PC-3 (cell line): ENCODE results near the gene GPC5. TPM values are rescaled to one million over a fixed set of nuclear protein-coding genes. Genes with fewer than 3 reads are reported as not detected.

ENCODE experiments used
- ATAC-seq: fragments of 200-7000 bp; cut with Tn5 transposase; 2 replicates; pipeline ENCODE4 v1.9.1; 2020; ENCODE audit warnings: mild to moderate bottlenecking, moderate library complexity
- BruUV-seq: library from RNA; stranded (reverse); fragments of 400-500 nt; replicated peaks from 2 replicates; lab custom pipeline; 2021; lab: Mats Ljungman, UMichigan
- CTCF ChIA-PET: fragments of 300-600 bp; sonication (Branson Sonifier 250); formaldehyde crosslinking; loops from one replicate; lab custom pipeline; 2022; ENCODE audit warnings: antibody characterized with exemption; lab: Charles Lee
- POLR2A ChIA-PET: fragments of 300-600 bp; sonication (Branson Sonifier 250); formaldehyde crosslinking; loops from one replicate; lab custom pipeline; 2022; ENCODE audit warnings: antibody characterized with exemption; ENCODE audit not compliant: unreplicated experiment; lab: Charles Lee
- DNase-seq: peaks from one replicate; pipeline ENCODE4 v3.0.0-alpha.2; 2015
- H2AFZ ChIP-seq: fragments of 300-600 bp; sonication (generic); 2 replicates; pipeline ENCODE4 v1.6.0; 2016; ENCODE audit warnings: antibody characterized with exemption, low read length
- H3F3A ChIP-seq: fragments of 300-600 bp; sonication (generic); one replicate; pipeline ENCODE4 v1.6.0; 2017; ENCODE audit warnings: antibody characterized with exemption, low read length, control low read depth, mild to moderate bottlenecking; ENCODE audit not compliant: unreplicated experiment
- H3K27ac ChIP-seq: fragments of 300-600 bp; sonication (generic); 2 replicates; pipeline ENCODE4 v1.5.1; 2016; ENCODE audit warnings: mild to moderate bottlenecking, low read length
- H3K27me3 ChIP-seq: fragments of 300-600 bp; sonication (generic); 2 replicates; pipeline ENCODE4 v1.6.1; 2016; ENCODE audit warnings: low read length, mixed read lengths
- H3K36me3 ChIP-seq: fragments of 300-600 bp; sonication (generic); 2 replicates; pipeline ENCODE4 v1.6.1; 2016; ENCODE audit warnings: low read depth, mixed run types, low read length, mixed read lengths
- H3K4me1 ChIP-seq: fragments of 300-600 bp; sonication (generic); 2 replicates; pipeline ENCODE4 v1.5.1; 2016; ENCODE audit warnings: low read length; ENCODE audit not compliant: insufficient read depth
- H3K4me2 ChIP-seq: fragments of 300-600 bp; sonication (generic); 2 replicates; pipeline ENCODE4 v1.6.0; 2016; ENCODE audit warnings: low read length
- H3K4me3 ChIP-seq: fragments of 300-600 bp; sonication (generic); 2 replicates; pipeline ENCODE4 v1.5.1; 2016; ENCODE audit warnings: mild to moderate bottlenecking, low read length, mixed read lengths
- H3K79me2 ChIP-seq: fragments of 300-600 bp; sonication (generic); 2 replicates; pipeline ENCODE4 v1.6.1; 2017; ENCODE audit warnings: low read length, mixed read lengths
- H3K9ac ChIP-seq: fragments of 300-600 bp; sonication (generic); 2 replicates; pipeline ENCODE4 v1.6.0; 2016; ENCODE audit warnings: mild to moderate bottlenecking, low read length
- H3K9me2 ChIP-seq: fragments of 300-600 bp; sonication (generic); replicated peaks from 2 replicates; pipeline ENCODE4 v1.6.1; 2016; ENCODE audit warnings: mixed run types, low read length, mixed read lengths
- H3K9me3 ChIP-seq: fragments of 300-600 bp; sonication (generic); 2 replicates; pipeline ENCODE4 v1.6.1; 2016; ENCODE audit warnings: low read length, mixed read lengths
- H4K20me1 ChIP-seq: fragments of 300-600 bp; sonication (generic); 2 replicates; pipeline ENCODE4 v1.6.1; 2016; ENCODE audit warnings: low read length, mixed read lengths
- EZH2 ChIP-seq: fragments of 300-600 bp; sonication (generic); IDR thresholded peaks from one replicate; pipeline ENCODE4 v1.6.1; 2017; ENCODE audit warnings: antibody characterized with exemption, mild to moderate bottlenecking, low read length; ENCODE audit not compliant: unreplicated experiment
- EZH2phosphoT487 ChIP-seq: fragments of 300-600 bp; sonication (generic); IDR thresholded peaks from 2 replicates; pipeline ENCODE4 v1.6.1; 2018; ENCODE audit warnings: mild to moderate bottlenecking, antibody characterized with exemption, low read length, borderline replicate concordance
- intact Hi-C: fragments of 100-400 bp; cut with micrococcal nuclease; formaldehyde crosslinking; loops from 2 replicates; pipeline ENCODE4 v1.9.0; 2023
- total RNA-seq: library from RNA; depleted of rRNA; stranded (reverse); fragments of >200 nt; gene quantifications from 2 replicates; pipeline ENCODE4 v1.2.3, GENCODE V29; 2014
- TF ChIP-seq, protein P1 (sequence below): fragments of 300-600 bp; sonication (generic); conservative IDR thresholded peaks from 2 replicates; pipeline ENCODE4 v1.5.1; 2017; ENCODE audit warnings: antibody characterized with exemption, low read depth, mild to moderate bottlenecking, low read length

The GPC5 gene
- total RNA-seq, 1 experiment from 2014 or later: not detected

DNA sequence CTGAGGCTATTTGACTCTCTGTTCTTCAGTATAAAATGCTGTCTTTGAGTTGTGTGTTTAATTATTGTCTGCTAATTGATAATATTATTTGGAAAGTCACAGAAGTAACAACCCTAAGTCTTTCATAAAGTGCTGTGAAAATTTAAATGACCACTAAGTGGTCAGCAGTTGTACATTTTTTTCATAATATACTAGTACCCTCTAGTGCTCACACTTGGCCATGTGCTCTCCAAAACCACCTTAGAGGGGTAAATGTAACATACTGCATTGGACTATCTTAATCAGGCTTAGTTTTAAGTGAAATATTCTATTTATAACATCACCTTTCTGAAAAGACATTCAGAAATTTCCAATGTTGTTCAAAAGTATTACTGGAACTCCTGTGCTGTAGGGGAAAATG, 745.3 kb downstream of the GPC5 start:
- intact Hi-C loops: loop anchor here (1.0 kb wide), 2 partner anchors 197 to 326 kb away; no protein-coding TSS in a partner anchor
- no TSS peak for BruUV-seq
- Histone ChIP-seq H3K9me2 (no peaks in the 10 kb centered on the region), H2AFZ (no peak overlapping the region), H3K9me3 (no peaks in the 10 kb centered on the region), H3K36me3 (no peaks in the 10 kb centered on the region), H3K4me2 (no peak overlapping the region), H3K4me3 (no peak overlapping the region), H4K20me1 (no peaks in the 10 kb centered on the region), H3K4me1 (no peaks in the 10 kb centered on the region), H3K27ac (no peak overlapping the region), H3K79me2 (no peaks in the 10 kb centered on the region), H3K9ac (no peak overlapping the region), H3F3A (no peaks in the 10 kb centered on the region), H3K27me3 (no peaks in the 10 kb centered on the region)
- CTCF ChIA-PET: no interaction called here
- TF ChIP-seq EZH2: no peak
- TF ChIP-seq, protein P1, sequence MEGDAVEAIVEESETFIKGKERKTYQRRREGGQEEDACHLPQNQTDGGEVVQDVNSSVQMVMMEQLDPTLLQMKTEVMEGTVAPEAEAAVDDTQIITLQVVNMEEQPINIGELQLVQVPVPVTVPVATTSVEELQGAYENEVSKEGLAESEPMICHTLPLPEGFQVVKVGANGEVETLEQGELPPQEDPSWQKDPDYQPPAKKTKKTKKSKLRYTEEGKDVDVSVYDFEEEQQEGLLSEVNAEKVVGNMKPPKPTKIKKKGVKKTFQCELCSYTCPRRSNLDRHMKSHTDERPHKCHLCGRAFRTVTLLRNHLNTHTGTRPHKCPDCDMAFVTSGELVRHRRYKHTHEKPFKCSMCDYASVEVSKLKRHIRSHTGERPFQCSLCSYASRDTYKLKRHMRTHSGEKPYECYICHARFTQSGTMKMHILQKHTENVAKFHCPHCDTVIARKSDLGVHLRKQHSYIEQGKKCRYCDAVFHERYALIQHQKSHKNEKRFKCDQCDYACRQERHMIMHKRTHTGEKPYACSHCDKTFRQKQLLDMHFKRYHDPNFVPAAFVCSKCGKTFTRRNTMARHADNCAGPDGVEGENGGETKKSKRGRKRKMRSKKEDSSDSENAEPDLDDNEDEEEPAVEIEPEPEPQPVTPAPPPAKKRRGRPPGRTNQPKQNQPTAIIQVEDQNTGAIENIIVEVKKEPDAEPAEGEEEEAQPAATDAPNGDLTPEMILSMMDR: no peak
- no peak for TF ChIP-seq EZH2phosphoT487
- POLR2A ChIA-PET: no interaction called here
- DNase-seq (no peak), ATAC-seq (peak; percentile 71)

DNA sequence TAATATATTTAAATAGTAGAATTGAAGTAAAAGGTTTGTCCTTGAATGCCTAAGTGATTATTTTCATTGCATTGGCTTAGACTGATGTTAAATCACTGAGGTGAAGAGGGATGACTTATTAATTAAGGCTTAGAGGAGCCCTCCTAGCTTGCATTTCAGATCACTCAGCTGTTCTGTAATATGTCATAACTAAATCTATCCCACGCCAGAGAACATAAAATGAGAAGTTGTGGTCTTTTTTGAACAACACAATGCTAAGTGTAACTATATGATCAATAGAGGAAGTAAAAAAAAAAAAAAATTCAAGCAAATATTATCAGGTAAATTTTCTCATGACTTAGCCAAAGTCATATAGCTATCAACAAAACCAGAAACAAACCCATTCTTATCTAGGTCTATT, 752.2 kb downstream of the GPC5 start:
- no peak for DNase-seq
- no peaks in the 10 kb centered on the region for H3K79me2 ChIP-seq
- H2AFZ ChIP-seq: no peak overlapping the region
- BruUV-seq: no TSS peak
- no peak overlapping the region for H3K9ac ChIP-seq
- H4K20me1 ChIP-seq: no peaks in the 10 kb centered on the region
- no peak for ATAC-seq
- no peak overlapping the region for H3K4me3 ChIP-seq
- H3F3A ChIP-seq: no peaks in the 10 kb centered on the region
- intact Hi-C loops: no loop called here
- ChIA-PET POLR2A (no interaction called here), CTCF (no interaction called here)
- no peak overlapping the region for H3K27ac ChIP-seq
- TF ChIP-seq EZH2 (no peak), EZH2phosphoT487 (no peak)
- TF ChIP-seq, protein P1: no peak
- H3K4me1 ChIP-seq: no peaks in the 10 kb centered on the region
- no peaks in the 10 kb centered on the region for H3K9me2 ChIP-seq
- no peaks in the 10 kb centered on the region for H3K27me3 ChIP-seq
- H3K4me2 ChIP-seq: no peak overlapping the region
- H3K36me3 ChIP-seq: no peaks in the 10 kb centered on the region
- no peaks in the 10 kb centered on the region for H3K9me3 ChIP-seq

DNA sequence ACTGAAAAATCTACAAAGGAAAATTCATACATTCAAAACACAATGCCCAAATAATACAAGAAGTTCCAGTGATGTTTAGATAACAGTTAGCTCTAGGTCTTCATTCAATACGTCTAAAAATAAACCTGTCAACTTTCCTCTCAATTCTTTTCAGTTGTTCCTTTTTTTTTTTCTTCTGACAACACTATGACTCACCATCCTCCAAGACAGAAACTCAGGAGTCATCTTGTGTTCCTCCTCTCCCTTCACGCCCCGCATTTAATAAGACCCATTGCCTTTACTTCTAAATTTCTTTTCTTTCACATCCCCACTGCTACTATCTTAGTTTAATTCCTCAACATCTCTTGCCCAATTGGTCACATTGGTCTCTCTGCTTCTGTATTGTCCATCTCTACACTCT, 759.9 kb downstream of the GPC5 start:
- Histone ChIP-seq H3K9me2 (no peaks in the 10 kb centered on the region), H3F3A (no peaks in the 10 kb centered on the region), H3K79me2 (no peaks in the 10 kb centered on the region), H3K27ac (no peak overlapping the region), H3K9me3 (no peaks in the 10 kb centered on the region), H3K4me3 (no peak overlapping the region), H2AFZ (0 out of 2 replicates have a peak overlapping the region, but pooled peaks have one; percentile 50), H4K20me1 (no peaks in the 10 kb centered on the region), H3K9ac (no peak overlapping the region), H3K4me2 (peak overlapping the region; percentile 35; the same call in 1 of the 2 replicates), H3K36me3 (no peaks in the 10 kb centered on the region), H3K4me1 (no peaks in the 10 kb centered on the region; the same call in 1 of the 2 replicates), H3K27me3 (no peaks in the 10 kb centered on the region)
- BruUV-seq: no TSS peak
- intact Hi-C loops: no loop called here
- no peak for TF ChIP-seq EZH2phosphoT487
- no peak for TF ChIP-seq EZH2
- TF ChIP-seq, protein P1: no peak
- ATAC-seq: peak; percentile 75
- peak; percentile 58 for DNase-seq
- ChIA-PET CTCF (no interaction called here), POLR2A (interaction anchor here (0.7 kb wide), 1 partner anchor 254 kb away, joined by 5 read pairs; no protein-coding TSS in a partner anchor)
